GM18508 (cell line): ENCODE data around the gene COMT.
"Not testable (repeated sequence)": the region's sequence is repeated elsewhere in the genome, so short reads cannot be mapped to it uniquely, and the experiment has no call there.

ENCODE experiments used
- ATAC-seq: cut with Tn5 transposase; IDR thresholded peaks from one replicate; pipeline ENCODE4 v1.9.1; 2021; ENCODE audit warnings: moderate number of reproducible peaks; ENCODE audit not compliant: insufficient read depth, unreplicated experiment

COMT gene

GRCh38 chr22:19926028-19926427 lies 15.5 kb upstream of the COMT start:
- ATAC-seq: not testable (repeated sequence)

- ATAC-seq: no peak
Measured at GRCh38 chr22:19927696-19928095, 13.9 kb upstream of the COMT start.

GRCh38 chr22:19928207-19928606 lies 13.4 kb upstream of the COMT start:
- ATAC-seq: no peak

GRCh38 chr22:19929586-19930550 lies 11.7 kb upstream of the COMT start:
- ATAC-seq: no peak

GRCh38 chr22:19930551-19931486 lies 10.8 kb upstream of the COMT start:
- ATAC-seq: no peak

GRCh38 chr22:19931514-19931913 lies 10.1 kb upstream of the COMT start:
- no peak for ATAC-seq

GRCh38 chr22:19932367-19933206 lies 9.0 kb upstream of the COMT start:
- no peak for ATAC-seq

- ATAC-seq: no peak
Measured at GRCh38 chr22:19933341-19934241, 8.0 kb upstream of the COMT start.

- not testable (repeated sequence) for ATAC-seq
Measured at GRCh38 chr22:19935123-19935718, 6.4 kb upstream of the COMT start.

- ATAC-seq: no peak
Measured at GRCh38 chr22:19936513-19936912, 5.1 kb upstream of the COMT start.

- no peak for ATAC-seq
Measured at GRCh38 chr22:19937616-19938473, 3.7 kb upstream of the COMT start.

GRCh38 chr22:19940536-19941364 lies 822 bp upstream of the COMT start:
- no peak for ATAC-seq

- ATAC-seq: no peak
Measured at GRCh38 chr22:19942157-19943081, 847 bp downstream of the COMT start.

- no peak for ATAC-seq
Measured at GRCh38 chr22:19943082-19944026, 1.8 kb downstream of the COMT start.
